Heart left ventricle (tissue), 16 donors: Measurements from ENCODE around the gene HIP1. TPM values are rescaled to one million over a fixed set of nuclear protein-coding genes. Genes with fewer than 3 reads are reported as not detected.
"Not testable (repeated sequence)": the region's sequence is repeated elsewhere in the genome, so short reads cannot be mapped to it uniquely, and the experiment has no call there.

Experiments used
- ATAC-seq, 4 donors: fragments of 200-7000 bp; cut with Tn5 transposase; one replicate each; pipeline ENCODE4 v1.9.1; 2020 to 2022; ENCODE audit warnings: moderate library complexity in 4 of 4, mild to moderate bottlenecking in 3 of 4, moderate number of reproducible peaks in 1 of 4
- DNase-seq, 5 donors: peaks; one replicate each; pipeline ENCODE4 v3.0.0-alpha.2; 2020
- H3K27ac ChIP-seq, 12 donors: fragments of 200-600 bp; sonication (generic) in 4 of 12; one replicate each; pipeline versions ENCODE4 v1.5.0 to v1.8.0; 2016 to 2022; ENCODE audit warnings: mild to moderate bottlenecking in 2 of 12
- H3K27me3 ChIP-seq, 9 donors: fragments of 200-600 bp; sonication (generic) in 2 of 9; one replicate each; pipeline versions ENCODE4 v1.5.1 to v1.8.0; 2016 to 2022; ENCODE audit warnings: mild to moderate bottlenecking in 3 of 9
- H3K36me3 ChIP-seq, 9 donors: fragments of 200-600 bp; sonication (generic) in 2 of 9; one replicate each; pipeline versions ENCODE4 v1.5.0 to v1.8.0; 2018 to 2022; ENCODE audit warnings: mild to moderate bottlenecking in 2 of 9
- H3K4me1 ChIP-seq, 12 donors: fragments of 200-600 bp; sonication (generic) in 4 of 12; one replicate each; pipeline versions ENCODE4 v1.5.0 to v1.8.0; 2016 to 2022; ENCODE audit warnings: mild to moderate bottlenecking in 3 of 12
- H3K4me3 ChIP-seq, 12 donors: fragments of 200-600 bp; sonication (generic) in 4 of 12; one replicate each; pipeline versions ENCODE4 v1.5.0 to v1.8.0; 2017 to 2022; ENCODE audit warnings: mild to moderate bottlenecking in 9 of 12, moderate library complexity in 4 of 12
- H3K9me3 ChIP-seq, 12 donors: fragments of 200-600 bp; sonication (generic) in 4 of 12; one replicate each; pipeline versions ENCODE4 v1.5.0 to v1.8.0; 2016 to 2022; ENCODE audit warnings: mild to moderate bottlenecking in 1 of 12
- CTCF ChIP-seq, 12 donors: fragments of 200-600 bp; sonication (generic) in 4 of 12; IDR thresholded peaks; one replicate each; pipeline versions ENCODE4 v1.5.0 to v1.8.0; 2018 to 2022; ENCODE audit warnings: antibody characterized with exemption in 12 of 12, mild to moderate bottlenecking in 5 of 12
- POLR2A ChIP-seq, 2 donors: fragments of 450-650 bp; IDR thresholded peaks; one replicate each; pipeline ENCODE4 v1.6.1; 2017; ENCODE audit warnings: antibody characterized with exemption in 2 of 2, mild to moderate bottlenecking in 2 of 2, moderate library complexity in 2 of 2
- WGBS, 4 donors: extraction: QIAGEN DNeasy Blood & Tissue Kit in 2 of 4; methylation state at CpG; one replicate each; pipeline versions ENCODE4 v1.1.5 to v1.1.7; 2013 to 2018; 5-methylcytosine and 5-hydroxymethylcytosine counted together
- intact Hi-C, 10 donors: fragments of 100-400 bp; cut with DNase I; formaldehyde crosslinking; loops; one replicate each; pipeline versions ENCODE4 v1.11.1 to v1.14.2; 2022
- polyA plus RNA-seq, 2 donors: library from polyadenylated mRNA; stranded (reverse); fragments of 200-250 nt; gene quantifications; one replicate each; pipeline ENCODE4 v1.2.3, GENCODE V29; 2013
- total RNA-seq, 9 donors: library from RNA; depleted of rRNA in 2 of 9; stranded (reverse); fragments of >200 nt in 2 of 9; fragmentation: NEBNext Ultra II Directional in 3 of 9; extraction: Animal tissue kit (Norgen Biotek cat#: 25700) in 3 of 9; gene quantifications; one replicate each; pipeline versions ENCODE4 v1.1.0 to v1.2.4, GENCODE V29; 2016 to 2023
- donor health status: ischemic (EF 13 %, LVEDD 7.1; RV severe dilation, severe dysfunction).
- donor health status: healthy with polysubstance abuse.
- donor health status: DM: no; HTN: yes; CAD: no.
- donor health status: DM: no; HTN: no; CAD: no.
- donor health status: ischemic (EF 25% LVEDD 6.9; RV normal size, moderate dysfunction).
- donor health status: ischemic (EF 25% LVEDD 5.7; RV mildly dilated, moderate dysfunction).
- donor health status: healthy.
- donor health status: DM: yes; HTN: yes; CAD: no.
- donor health status: ischemic (EF 35%, LVEDD 5.7; RV mildly dilated, moderate dysfunction).
- donor health status: nonischemic (EF 11% LVEDD 7.7; RV severe dilation, severe dysfunction).
- donor health status: DM: yes; HTN: yes; CAD: no.
- donor health status: PGD.
- donor health status: ischemic (EF 29% LVEDD 5.4; RV normal size, mild dysfunction).
- donor health status: nonischemic (EF 23%, LVEDD 6.1; RV moderate dilation, normal function).

HIP1 gene
- total and polyA plus RNA-seq, 11 donors: 5.9 to 36.4 (median 21.8) TPM

- DNase-seq (no peak), ATAC-seq (no peak)
- Histone ChIP-seq H3K36me3 (peaks cover 0 to 6% (median 0%) of the 10 kb centered on the region in 9 donors), H3K4me3 (no peak overlapping the region), H3K27me3 (no peaks in the 10 kb centered on the region), H3K27ac (no peak overlapping the region), H3K4me1 (peaks cover 0 to 24% (median 6%) of the 10 kb centered on the region in 12 donors), H3K9me3 (no peaks in the 10 kb centered on the region)
- TF ChIP-seq CTCF (IDR thresholded peaks at IDR 0.05): no peak
- TF ChIP-seq POLR2A (IDR thresholded peaks at IDR 0.05): no peak
- 59 to 76% (median 70%) methylated on average over 10 of the region's 10 CpGs for WGBS, 4 donors
- intact Hi-C loops: loop anchor here in 1 of 10 donors (10.0 kb wide), 1 partner anchor 64 kb away; no protein-coding TSS in a partner anchor
Measured at GRCh38 chr7:75718390-75719031, 20.2 kb downstream of the HIP1 start.

GRCh38 chr7:75717746-75718145 is 21.0 kb downstream of the HIP1 start:
- intact Hi-C loops: loop anchor here in 1 of 10 donors (10.0 kb wide), 1 partner anchor 63 kb away; no protein-coding TSS in a partner anchor
- H3K9me3 ChIP-seq, ATAC-seq, H3K4me3 ChIP-seq, DNase-seq, H3K27ac ChIP-seq, H3K36me3 ChIP-seq, H3K27me3 ChIP-seq: not testable (repeated sequence)
- WGBS, 4 donors: 96 to 98% (median 97%) methylated on average over 3 of the region's 3 CpGs
- H3K4me1 ChIP-seq: peaks cover under 1 to 28% (median 13%) of the 10 kb centered on the region in 12 donors

- H3K27ac ChIP-seq: no peak overlapping the region
- no peaks in the 10 kb centered on the region for H3K27me3 ChIP-seq
- intact Hi-C loops: loop anchor here in 1 of 10 donors (10.0 kb wide), 1 partner anchor 62 kb away; no protein-coding TSS in a partner anchor
- peaks cover 6 to 29% (median 18%) of the 10 kb centered on the region in 12 donors for H3K4me1 ChIP-seq
- H3K4me3 ChIP-seq: no peak overlapping the region
- TF ChIP-seq POLR2A (IDR thresholded peaks at IDR 0.05) (no peak), CTCF (IDR thresholded peaks at IDR 0.05) (no peak)
- WGBS, 4 donors: 87 to 92% (median 91%) methylated on average over 9 of the region's 9 CpGs
- H3K9me3 ChIP-seq: no peaks in the 10 kb centered on the region
- DNase-seq (no peak), ATAC-seq (no peak)
- H3K36me3 ChIP-seq: peaks cover 0 to 6% (median 0%) of the 10 kb centered on the region in 9 donors
Measured at GRCh38 chr7:75716992-75717626, 21.6 kb downstream of the HIP1 start.

- intact Hi-C loops: loop anchor here in 1 of 10 donors (10.0 kb wide), 1 partner anchor 61 kb away; no protein-coding TSS in a partner anchor
- no peak overlapping the region for H3K27ac ChIP-seq
- peaks cover 6 to 41% (median 30%) of the 10 kb centered on the region in 12 donors for H3K4me1 ChIP-seq
- no peaks in the 10 kb centered on the region for H3K9me3 ChIP-seq
- no peak for DNase-seq
- H3K4me3 ChIP-seq: no peak overlapping the region
- WGBS, 4 donors: 80 to 91% (median 88%) methylated on average over 7 of the region's 7 CpGs
- TF ChIP-seq CTCF (IDR thresholded peaks at IDR 0.05) (no peak), POLR2A (IDR thresholded peaks at IDR 0.05) (no peak)
- H3K27me3 ChIP-seq: no peaks in the 10 kb centered on the region
- ATAC-seq: no peak
- peaks cover 0 to 6% (median 0%) of the 10 kb centered on the region in 9 donors for H3K36me3 ChIP-seq
Measured at GRCh38 chr7:75715864-75716263, 22.9 kb downstream of the HIP1 start.
